GM19239 (cell line): ENCODE results near the gene B9D1.

ENCODE experiments used
- DNase-seq: peaks from one replicate; pipeline ENCODE4 v3.0.0; 2011; ENCODE audit warnings: low spot score; ENCODE audit not compliant: insufficient read length
- FAIRE-seq: peaks from 2 replicates; lab custom pipeline; 2011; peaks lifted over from hg19 to GRCh38; lab: Jason Lieb, UNC

Gene B9D1

GRCh38 chr17:19362277-19363113 lies at the start of gene B9D1:
Gene B9D1, minus strand, starts transcription at chr17:19362723. Its CDS starts 154 bp downstream, at chr17:19362569.
- peak; percentile 91 for DNase-seq
- peak; percentile 94 for FAIRE-seq

- FAIRE-seq: no peak
- DNase-seq: no peak
Measured at GRCh38 chr17:19411631-19412030, 49.1 kb upstream of the B9D1 start.

- DNase-seq: no peak
Measured at GRCh38 chr17:19410875-19411620, 48.5 kb upstream of the B9D1 start, which contains the start of gene RNF112. Gene RNF112, plus strand, starts transcription at chr17:19411232. Its CDS starts 177 bp downstream, at chr17:19411409.

GRCh38 chr17:19410091-19410490 lies 47.6 kb upstream of the B9D1 start:
- no peak for FAIRE-seq
- DNase-seq: no peak

More at GRCh38 chr17:19410875-19411620, 48.5 kb upstream of the B9D1 start, which contains the start of gene RNF112:
- no peak for FAIRE-seq

- no peak for FAIRE-seq
- DNase-seq: no peak
Measured at GRCh38 chr17:19409509-19409908, 47.0 kb upstream of the B9D1 start.

- FAIRE-seq (no peak), DNase-seq (no peak)
Measured at GRCh38 chr17:19409066-19409465, 46.5 kb upstream of the B9D1 start.

GRCh38 chr17:19408346-19408710 lies 45.8 kb upstream of the B9D1 start:
- FAIRE-seq: no peak
- no peak for DNase-seq

- FAIRE-seq: no peak
- no peak for DNase-seq
Measured at GRCh38 chr17:19407601-19408345, 45.2 kb upstream of the B9D1 start.

- FAIRE-seq (no peak), DNase-seq (no peak)
Measured at GRCh38 chr17:19405114-19405513, 42.6 kb upstream of the B9D1 start.

GRCh38 chr17:19404264-19404663 lies 41.7 kb upstream of the B9D1 start:
- no peak for FAIRE-seq

GRCh38 chr17:19403021-19403420 lies 40.5 kb upstream of the B9D1 start:
- no peak for FAIRE-seq
- no peak for DNase-seq

More at GRCh38 chr17:19404264-19404663, 41.7 kb upstream of the B9D1 start:
- no peak for DNase-seq

GRCh38 chr17:19402171-19402570 lies 39.6 kb upstream of the B9D1 start:
- FAIRE-seq (no peak), DNase-seq (no peak)

- DNase-seq: no peak
- FAIRE-seq: no peak
Measured at GRCh38 chr17:19401321-19402010, 38.9 kb upstream of the B9D1 start.

- FAIRE-seq (no peak), DNase-seq (no peak)
Measured at GRCh38 chr17:19399750-19400450, 37.4 kb upstream of the B9D1 start.

GRCh38 chr17:19398301-19399181 lies 36.0 kb upstream of the B9D1 start:
- FAIRE-seq (no peak), DNase-seq (no peak)

GRCh38 chr17:19397556-19398041 lies 35.1 kb upstream of the B9D1 start:
- no peak for DNase-seq
- no peak for FAIRE-seq

GRCh38 chr17:19392303-19392702 lies 29.8 kb upstream of the B9D1 start:
- FAIRE-seq (no peak), DNase-seq (no peak)

- DNase-seq: no peak
- no peak for FAIRE-seq
Measured at GRCh38 chr17:19391432-19391831, 28.9 kb upstream of the B9D1 start.
